ENCODE data around the gene SCGB1C2.

The SCGB1C2 gene

DNA sequence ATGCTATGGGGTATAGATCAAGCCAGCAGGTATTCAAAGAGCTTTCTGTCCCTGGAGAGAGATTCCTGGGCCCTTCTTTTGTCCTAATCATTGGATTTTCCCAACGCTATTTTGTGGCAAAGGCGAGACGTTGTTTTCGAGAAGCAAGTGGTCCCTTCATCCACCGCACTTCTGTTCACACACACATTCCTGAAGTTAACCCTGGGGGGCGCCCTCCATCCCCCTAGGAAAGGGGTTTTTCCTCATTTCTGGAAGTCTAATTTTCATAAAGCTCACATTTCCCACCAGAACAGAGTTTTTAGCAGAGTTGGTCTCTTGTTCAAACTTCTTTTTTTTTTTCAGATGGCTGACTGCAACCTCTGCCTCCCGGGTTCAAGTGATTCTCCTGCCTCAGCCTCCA lies 11.9 kb downstream of the SCGB1C2 start:
- Histone ChIP-seq H3K9ac (ENCODE audit: low read length in 5 of 5) (no peak overlapping the region), H3K9me3 (ENCODE audit: control insufficient read depth in 5 of 5, low read length in 5 of 5) (no peaks in the 10 kb centered on the region), H3K27ac (ENCODE audit: low read depth, low read length) (no peak overlapping the region), H3K27me3 (ENCODE audit: control insufficient read depth in 5 of 5, insufficient read depth in 4 of 5, low read length in 5 of 5) (no peaks in the 10 kb centered on the region), H3K4me1 (ENCODE audit: control insufficient read depth in 5 of 5, insufficient read depth in 5 of 5, low read length in 5 of 5) (peaks cover 0 to 4% (median 0%) of the 10 kb centered on the region in 5 donors), H3K36me3 (ENCODE audit: control insufficient read depth in 5 of 5, insufficient read depth in 5 of 5, low read length in 5 of 5) (peaks cover 0 to 31% (median 7%) of the 10 kb centered on the region in 5 donors), H3K4me3 (ENCODE audit: low read depth in 1 of 5, low read length in 5 of 5) (no peak overlapping the region)

DNA sequence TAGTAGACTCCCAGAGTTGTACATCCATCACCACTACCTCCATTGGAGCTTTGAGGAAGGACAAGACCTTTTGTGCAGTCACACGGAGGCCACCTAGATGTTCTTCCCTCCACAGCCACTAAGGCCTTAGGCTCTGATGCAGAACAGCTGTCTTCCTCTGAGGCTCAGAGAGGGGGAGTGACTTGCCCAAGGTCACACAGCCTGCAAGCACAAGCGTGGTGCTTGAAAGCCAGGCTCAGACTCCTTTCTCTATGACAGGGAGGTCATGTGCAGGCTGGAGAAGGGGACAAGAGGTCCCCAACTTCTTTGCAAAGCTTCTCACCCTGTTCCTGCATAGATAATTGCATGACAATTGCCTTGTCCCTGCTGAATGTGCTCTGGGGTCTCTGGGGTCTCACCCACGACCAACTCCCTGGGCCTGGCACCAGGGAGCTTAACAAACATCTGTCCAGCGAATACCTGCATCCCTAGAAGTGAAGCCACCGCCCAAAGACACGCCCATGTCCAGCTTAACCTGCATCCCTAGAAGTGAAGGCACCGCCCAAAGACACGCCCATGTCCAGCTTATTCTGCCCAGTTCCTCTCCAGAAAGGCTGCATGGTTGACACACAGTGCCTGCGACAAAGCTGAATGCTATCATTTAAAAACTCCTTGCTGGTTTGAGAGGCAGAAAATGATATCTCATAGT lies 12.7 kb downstream of the SCGB1C2 start:
- H3K4me3 ChIP-seq (ENCODE audit: low read depth in 1 of 5, low read length in 5 of 5), result no peak overlapping the region
- H3K9me3 ChIP-seq (ENCODE audit: control insufficient read depth in 5 of 5, low read length in 5 of 5), result no peaks in the 10 kb centered on the region
- H3K27me3 ChIP-seq (ENCODE audit: control insufficient read depth in 5 of 5, insufficient read depth in 4 of 5, low read length in 5 of 5), result no peaks in the 10 kb centered on the region
- H3K27ac ChIP-seq (ENCODE audit: low read depth, low read length), result no peak overlapping the region
- H3K36me3 ChIP-seq (ENCODE audit: control insufficient read depth in 5 of 5, insufficient read depth in 5 of 5, low read length in 5 of 5), result peaks cover 0 to 34% (median 7%) of the 10 kb centered on the region in 5 donors
- no peak overlapping the region for H3K9ac ChIP-seq (ENCODE audit: low read length in 5 of 5)
- no peaks in the 10 kb centered on the region for H3K4me1 ChIP-seq (ENCODE audit: control insufficient read depth in 5 of 5, insufficient read depth in 5 of 5, low read length in 5 of 5)

DNA sequence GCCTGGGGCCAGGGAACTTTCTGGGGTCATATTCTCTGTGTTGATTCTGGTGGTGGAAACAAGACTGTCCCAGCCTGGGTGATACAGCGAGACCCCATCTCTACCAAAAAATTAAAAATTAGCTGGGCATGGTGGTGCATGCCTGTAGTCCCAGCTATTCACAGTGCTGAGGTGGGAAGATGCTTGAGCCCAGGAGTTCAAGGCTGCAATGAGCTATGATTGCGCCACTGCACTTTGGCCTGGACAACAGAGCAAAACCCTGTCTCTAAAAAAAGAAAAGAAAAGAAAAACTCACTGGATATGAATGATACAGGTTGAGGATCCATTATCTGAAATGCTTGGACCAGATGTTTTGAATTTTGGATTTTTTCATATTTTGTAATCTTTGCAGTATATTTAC lies 13.6 kb downstream of the SCGB1C2 start:
- Histone ChIP-seq H3K9ac (ENCODE audit: low read length in 5 of 5) (no peak overlapping the region), H3K4me3 (ENCODE audit: low read depth in 1 of 5, low read length in 5 of 5) (no peak overlapping the region), H3K4me1 (ENCODE audit: control insufficient read depth in 5 of 5, insufficient read depth in 5 of 5, low read length in 5 of 5) (no peaks in the 10 kb centered on the region), H3K27me3 (ENCODE audit: control insufficient read depth in 5 of 5, insufficient read depth in 4 of 5, low read length in 5 of 5) (no peaks in the 10 kb centered on the region), H3K27ac (ENCODE audit: low read depth, low read length) (no peak overlapping the region), H3K9me3 (ENCODE audit: control insufficient read depth in 5 of 5, low read length in 5 of 5) (no peaks in the 10 kb centered on the region), H3K36me3 (ENCODE audit: control insufficient read depth in 5 of 5, insufficient read depth in 5 of 5, low read length in 5 of 5) (peaks cover 0 to 44% (median 14%) of the 10 kb centered on the region in 5 donors)

DNA sequence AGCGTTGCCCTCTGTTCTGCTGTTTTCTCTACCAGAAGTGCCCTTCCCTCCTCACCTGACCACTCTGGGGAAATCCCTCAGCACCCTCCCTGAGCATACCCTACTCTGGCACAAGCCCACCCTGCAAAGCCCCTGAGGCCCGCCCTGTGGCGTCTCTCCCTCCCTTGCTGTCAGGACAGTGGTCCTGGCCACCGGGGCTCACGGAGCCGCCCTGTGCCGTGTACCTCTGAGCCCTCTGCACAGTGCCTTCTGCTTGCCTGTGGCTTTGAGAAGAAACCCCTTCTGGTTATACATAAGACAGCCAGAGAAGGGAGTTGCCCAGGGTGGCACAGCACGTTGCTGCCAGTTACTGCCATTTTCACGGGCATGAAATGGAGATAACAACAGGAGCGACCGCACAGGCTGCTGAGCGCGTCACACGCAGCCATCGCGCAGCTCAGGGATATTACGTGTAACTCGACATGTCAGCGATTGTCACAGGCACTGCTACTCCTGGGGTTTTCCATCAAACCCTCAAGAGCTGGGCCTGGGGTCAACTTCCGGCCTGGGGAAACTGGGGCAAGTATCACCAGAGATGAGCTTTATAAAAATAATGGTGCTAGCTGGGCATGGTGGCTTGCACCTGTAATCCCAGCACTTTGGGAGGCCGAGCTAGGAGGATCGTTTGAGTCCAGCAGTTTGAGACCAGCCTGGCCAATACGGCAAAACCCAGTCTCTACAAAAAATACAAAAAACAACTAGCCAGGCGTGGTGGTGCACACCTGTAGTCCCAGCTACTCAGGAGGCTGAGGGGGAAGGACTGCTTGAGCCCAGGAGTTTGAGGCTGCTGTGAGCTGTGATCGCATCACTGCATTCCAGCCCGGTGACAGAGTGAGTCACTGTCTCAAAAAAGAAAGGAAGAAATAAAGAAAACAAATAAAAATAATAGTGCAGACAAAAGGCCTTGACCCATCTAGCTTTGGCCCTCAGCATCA lies 14.8 kb downstream of the SCGB1C2 start:
- Histone ChIP-seq H3K27ac (ENCODE audit: low read depth, low read length) (no peak overlapping the region), H3K9me3 (ENCODE audit: control insufficient read depth in 5 of 5, low read length in 5 of 5) (no peaks in the 10 kb centered on the region), H3K9ac (ENCODE audit: low read length in 5 of 5) (no peak overlapping the region), H3K27me3 (ENCODE audit: control insufficient read depth in 5 of 5, insufficient read depth in 4 of 5, low read length in 5 of 5) (no peaks in the 10 kb centered on the region), H3K4me1 (ENCODE audit: control insufficient read depth in 5 of 5, insufficient read depth in 5 of 5, low read length in 5 of 5) (no peaks in the 10 kb centered on the region), H3K36me3 (ENCODE audit: control insufficient read depth in 5 of 5, insufficient read depth in 5 of 5, low read length in 5 of 5) (peaks cover 0 to 46% (median 17%) of the 10 kb centered on the region in 5 donors), H3K4me3 (ENCODE audit: low read depth in 1 of 5, low read length in 5 of 5) (no peak overlapping the region)

DNA sequence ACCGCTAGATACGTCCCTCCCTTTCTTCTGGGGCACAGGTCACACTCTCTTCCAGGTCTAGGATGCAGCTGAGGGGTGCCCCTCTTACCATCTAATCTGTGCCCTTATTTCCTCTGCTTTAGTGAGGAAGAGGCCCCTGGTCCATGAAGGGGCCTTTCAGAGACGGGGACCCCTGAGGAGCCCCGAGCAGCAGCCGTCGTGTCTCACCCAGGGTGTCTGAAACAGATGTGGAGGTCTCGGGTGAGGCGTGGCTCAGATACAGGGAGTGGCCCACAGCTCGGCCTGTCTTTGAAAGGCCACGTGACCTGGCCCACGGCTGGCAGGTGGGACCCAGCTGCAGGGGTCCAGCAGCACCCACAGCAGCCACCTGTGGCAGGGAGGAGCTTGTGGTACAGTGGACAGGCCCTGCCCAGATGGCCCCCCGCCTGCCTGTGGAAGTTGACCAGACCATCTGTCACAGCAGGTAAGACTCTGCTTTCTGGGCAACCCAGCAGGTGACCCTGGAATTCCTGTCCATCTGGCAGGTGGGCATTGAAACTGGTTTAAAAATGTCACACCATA lies 15.6 kb downstream of the SCGB1C2 start:
- Histone ChIP-seq H3K9me3 (ENCODE audit: control insufficient read depth in 5 of 5, low read length in 5 of 5) (no peaks in the 10 kb centered on the region), H3K9ac (ENCODE audit: low read length in 5 of 5) (no peak overlapping the region), H3K36me3 (ENCODE audit: control insufficient read depth in 5 of 5, insufficient read depth in 5 of 5, low read length in 5 of 5) (peaks cover 0 to 43% (median 15%) of the 10 kb centered on the region in 5 donors), H3K4me3 (ENCODE audit: low read depth in 1 of 5, low read length in 5 of 5) (no peak overlapping the region), H3K27me3 (ENCODE audit: control insufficient read depth in 5 of 5, insufficient read depth in 4 of 5, low read length in 5 of 5) (no peaks in the 10 kb centered on the region), H3K4me1 (ENCODE audit: control insufficient read depth in 5 of 5, insufficient read depth in 5 of 5, low read length in 5 of 5) (no peaks in the 10 kb centered on the region), H3K27ac (ENCODE audit: low read depth, low read length) (no peak overlapping the region)

DNA sequence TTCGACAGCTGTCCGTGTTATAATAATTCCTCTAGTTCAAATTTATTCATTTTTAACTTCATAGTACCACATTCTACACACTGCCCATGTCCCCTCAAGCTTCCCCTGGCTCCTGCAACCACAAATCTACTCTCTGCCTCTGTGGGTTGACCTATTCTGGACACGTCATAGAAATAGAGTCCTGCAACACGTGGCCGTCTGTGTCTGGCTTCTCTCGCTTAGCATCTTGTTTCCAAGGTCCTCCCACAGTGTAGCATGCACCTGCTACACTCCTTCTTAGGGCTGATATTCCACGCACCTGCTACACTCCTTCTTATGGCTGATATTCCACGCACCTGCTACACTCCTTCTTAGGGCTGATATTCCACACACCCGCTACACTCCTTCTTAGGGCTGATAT lies 16.5 kb downstream of the SCGB1C2 start:
- no peak overlapping the region for H3K4me3 ChIP-seq (ENCODE audit: low read depth in 1 of 5, low read length in 5 of 5)
- no peaks in the 10 kb centered on the region for H3K4me1 ChIP-seq (ENCODE audit: control insufficient read depth in 5 of 5, insufficient read depth in 5 of 5, low read length in 5 of 5)

DNA sequence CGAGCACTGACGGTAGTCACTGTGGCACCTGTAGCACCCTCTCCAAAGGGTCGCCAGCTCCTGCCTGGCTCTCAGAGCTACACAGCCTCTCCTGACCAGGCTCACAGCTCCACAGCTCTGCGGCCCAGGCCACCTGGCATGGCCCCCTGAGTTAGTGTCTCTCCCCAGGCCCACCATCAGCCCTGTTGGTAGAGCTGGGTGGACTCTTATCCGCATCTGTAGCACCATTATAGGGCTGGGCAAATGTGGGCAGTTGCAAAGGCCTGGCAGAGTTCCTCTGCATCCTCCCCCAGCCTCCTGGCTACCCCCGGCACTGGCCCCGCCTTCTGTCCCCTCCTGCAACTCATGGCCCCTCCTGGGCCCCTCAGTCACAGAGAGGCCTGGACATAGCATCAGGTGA lies 18.2 kb downstream of the SCGB1C2 start:
- Histone ChIP-seq H3K4me3 (ENCODE audit: low read depth in 1 of 5, low read length in 5 of 5) (no peak overlapping the region), H3K9me3 (ENCODE audit: control insufficient read depth in 5 of 5, low read length in 5 of 5) (no peaks in the 10 kb centered on the region), H3K36me3 (ENCODE audit: control insufficient read depth in 5 of 5, insufficient read depth in 5 of 5, low read length in 5 of 5) (peaks cover 0 to 37% (median 12%) of the 10 kb centered on the region in 5 donors), H3K9ac (ENCODE audit: low read length in 5 of 5) (no peak overlapping the region), H3K4me1 (ENCODE audit: control insufficient read depth in 5 of 5, insufficient read depth in 5 of 5, low read length in 5 of 5) (no peaks in the 10 kb centered on the region), H3K27me3 (ENCODE audit: control insufficient read depth in 5 of 5, insufficient read depth in 4 of 5, low read length in 5 of 5) (no peaks in the 10 kb centered on the region), H3K27ac (ENCODE audit: low read depth, low read length) (no peak overlapping the region)

More for the DNA sequence above, 16.5 kb downstream of the SCGB1C2 start:
- H3K27ac ChIP-seq (ENCODE audit: low read depth, low read length), result no peak overlapping the region
- no peak overlapping the region for H3K9ac ChIP-seq (ENCODE audit: low read length in 5 of 5)
- peaks cover 0 to 38% (median 13%) of the 10 kb centered on the region in 5 donors for H3K36me3 ChIP-seq (ENCODE audit: control insufficient read depth in 5 of 5, insufficient read depth in 5 of 5, low read length in 5 of 5)
- H3K27me3 ChIP-seq (ENCODE audit: control insufficient read depth in 5 of 5, insufficient read depth in 4 of 5, low read length in 5 of 5), result no peaks in the 10 kb centered on the region
- no peaks in the 10 kb centered on the region for H3K9me3 ChIP-seq (ENCODE audit: control insufficient read depth in 5 of 5, low read length in 5 of 5)

DNA sequence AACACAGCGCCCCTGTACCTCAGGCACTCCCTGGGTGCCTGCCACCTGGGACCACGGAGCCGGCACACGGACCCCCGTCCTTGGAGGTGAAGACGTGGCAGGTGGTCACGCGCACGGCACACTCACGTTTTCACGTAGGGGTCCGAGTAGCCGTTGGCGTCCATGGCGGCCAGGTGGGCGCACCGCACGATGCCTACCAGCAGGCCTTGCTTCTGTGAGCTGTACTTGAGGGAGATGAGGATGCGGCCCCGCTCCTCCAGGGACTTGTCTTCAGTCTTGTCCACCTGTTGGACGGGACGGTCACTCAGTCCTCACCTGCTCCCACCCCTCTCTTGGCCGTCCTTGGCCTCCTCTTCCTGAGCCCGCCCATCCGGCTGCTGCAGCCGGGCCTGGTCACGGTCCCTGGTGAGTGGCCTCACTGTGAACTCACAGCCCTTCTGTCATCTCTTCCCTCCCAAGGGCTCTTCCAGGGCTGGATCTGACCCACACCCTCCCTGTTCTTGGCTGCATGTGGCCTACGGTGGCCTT lies 18.8 kb downstream of the SCGB1C2 start:
- Histone ChIP-seq H3K4me1 (ENCODE audit: control insufficient read depth in 5 of 5, insufficient read depth in 5 of 5, low read length in 5 of 5) (no peaks in the 10 kb centered on the region), H3K9me3 (ENCODE audit: control insufficient read depth in 5 of 5, low read length in 5 of 5) (no peaks in the 10 kb centered on the region), H3K27me3 (ENCODE audit: control insufficient read depth in 5 of 5, insufficient read depth in 4 of 5, low read length in 5 of 5) (peaks cover 0 to 3% (median 0%) of the 10 kb centered on the region in 5 donors), H3K4me3 (ENCODE audit: low read depth in 1 of 5, low read length in 5 of 5) (no peak overlapping the region), H3K36me3 (ENCODE audit: control insufficient read depth in 5 of 5, insufficient read depth in 5 of 5, low read length in 5 of 5) (peaks cover 0 to 43% (median 16%) of the 10 kb centered on the region in 5 donors), H3K9ac (ENCODE audit: low read length in 5 of 5) (no peak overlapping the region), H3K27ac (ENCODE audit: low read depth, low read length) (no peak overlapping the region)

DNA sequence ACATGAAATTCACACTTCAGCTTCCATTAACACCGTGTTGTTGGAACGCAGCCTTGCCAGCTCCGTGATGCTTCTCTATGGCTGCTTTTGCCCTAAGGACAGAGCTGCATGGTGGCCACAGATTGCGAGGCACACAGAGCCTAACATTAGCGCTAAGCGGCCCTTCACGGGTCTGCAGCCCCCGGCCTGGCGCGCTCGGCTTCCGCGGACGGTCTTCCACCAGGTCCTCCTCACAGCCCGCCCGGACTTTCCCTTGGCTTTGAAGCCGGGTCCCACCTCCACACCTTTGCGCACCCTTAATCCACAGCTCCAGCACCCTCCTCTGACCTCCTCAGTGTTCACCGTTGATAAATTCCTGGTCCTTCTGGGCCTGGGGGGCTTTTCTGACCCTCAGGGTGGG lies 19.6 kb downstream of the SCGB1C2 start:
- Histone ChIP-seq H3K4me1 (ENCODE audit: control insufficient read depth in 5 of 5, insufficient read depth in 5 of 5, low read length in 5 of 5) (no peaks in the 10 kb centered on the region), H3K36me3 (ENCODE audit: control insufficient read depth in 5 of 5, insufficient read depth in 5 of 5, low read length in 5 of 5) (peaks cover 0 to 44% (median 21%) of the 10 kb centered on the region in 5 donors), H3K27me3 (ENCODE audit: control insufficient read depth in 5 of 5, insufficient read depth in 4 of 5, low read length in 5 of 5) (peaks cover 0 to 3% (median 0%) of the 10 kb centered on the region in 5 donors), H3K4me3 (ENCODE audit: low read depth in 1 of 5, low read length in 5 of 5) (no peak overlapping the region), H3K9me3 (ENCODE audit: control insufficient read depth in 5 of 5, low read length in 5 of 5) (no peaks in the 10 kb centered on the region), H3K9ac (ENCODE audit: low read length in 5 of 5) (no peak overlapping the region), H3K27ac (ENCODE audit: low read depth, low read length) (no peak overlapping the region)
